ENCODE data around the gene NDUFA11.

The NDUFA11 gene

DNA sequence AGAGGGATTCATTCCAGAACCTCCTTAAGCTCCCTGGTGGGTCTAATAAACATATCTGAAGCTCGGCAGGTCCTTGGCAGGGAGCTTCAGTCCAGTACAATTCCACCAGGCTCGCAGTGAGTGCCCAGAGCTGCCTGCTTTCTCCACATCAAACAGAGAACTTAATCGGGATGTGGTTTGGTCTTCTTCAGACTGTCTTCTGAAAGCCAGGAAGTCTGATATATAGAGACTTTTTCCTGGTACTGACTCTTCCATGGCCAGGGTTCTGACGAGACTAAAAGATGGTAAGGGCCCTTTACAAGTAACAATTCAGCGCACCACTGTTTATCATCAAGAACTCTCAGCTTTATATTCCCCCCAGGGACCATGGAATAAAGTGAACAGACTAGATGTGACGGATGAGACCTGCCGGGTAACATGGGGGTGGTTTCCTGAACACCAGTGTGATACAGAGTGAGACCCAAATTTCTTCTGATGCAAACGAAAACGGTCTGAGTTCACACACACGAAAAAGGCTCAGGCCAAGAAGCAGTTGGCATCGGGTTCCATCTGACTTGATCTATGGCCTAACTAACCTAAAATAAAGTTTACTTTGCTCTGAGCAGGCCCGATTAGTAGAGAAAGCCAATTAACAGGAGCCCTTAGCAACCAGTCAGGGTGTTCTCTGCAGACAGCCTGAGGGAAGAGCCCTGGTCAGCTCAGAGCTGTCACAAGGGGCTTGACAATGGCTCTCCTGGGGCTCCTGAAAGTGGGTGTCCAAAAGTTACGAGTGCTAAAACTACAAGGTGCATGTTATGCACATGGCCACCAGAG lies 45.4 kb upstream of the NDUFA11 start:
- TF ChIP-seq, protein P1, sequence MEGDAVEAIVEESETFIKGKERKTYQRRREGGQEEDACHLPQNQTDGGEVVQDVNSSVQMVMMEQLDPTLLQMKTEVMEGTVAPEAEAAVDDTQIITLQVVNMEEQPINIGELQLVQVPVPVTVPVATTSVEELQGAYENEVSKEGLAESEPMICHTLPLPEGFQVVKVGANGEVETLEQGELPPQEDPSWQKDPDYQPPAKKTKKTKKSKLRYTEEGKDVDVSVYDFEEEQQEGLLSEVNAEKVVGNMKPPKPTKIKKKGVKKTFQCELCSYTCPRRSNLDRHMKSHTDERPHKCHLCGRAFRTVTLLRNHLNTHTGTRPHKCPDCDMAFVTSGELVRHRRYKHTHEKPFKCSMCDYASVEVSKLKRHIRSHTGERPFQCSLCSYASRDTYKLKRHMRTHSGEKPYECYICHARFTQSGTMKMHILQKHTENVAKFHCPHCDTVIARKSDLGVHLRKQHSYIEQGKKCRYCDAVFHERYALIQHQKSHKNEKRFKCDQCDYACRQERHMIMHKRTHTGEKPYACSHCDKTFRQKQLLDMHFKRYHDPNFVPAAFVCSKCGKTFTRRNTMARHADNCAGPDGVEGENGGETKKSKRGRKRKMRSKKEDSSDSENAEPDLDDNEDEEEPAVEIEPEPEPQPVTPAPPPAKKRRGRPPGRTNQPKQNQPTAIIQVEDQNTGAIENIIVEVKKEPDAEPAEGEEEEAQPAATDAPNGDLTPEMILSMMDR (IDR thresholded peaks at IDR 0.05), result no peak
- no peak for TF ChIP-seq ZFX (IDR thresholded peaks at IDR 0.05; ENCODE audit: borderline replicate concordance)
- H3K27ac ChIP-seq, result no peak overlapping the region

DNA sequence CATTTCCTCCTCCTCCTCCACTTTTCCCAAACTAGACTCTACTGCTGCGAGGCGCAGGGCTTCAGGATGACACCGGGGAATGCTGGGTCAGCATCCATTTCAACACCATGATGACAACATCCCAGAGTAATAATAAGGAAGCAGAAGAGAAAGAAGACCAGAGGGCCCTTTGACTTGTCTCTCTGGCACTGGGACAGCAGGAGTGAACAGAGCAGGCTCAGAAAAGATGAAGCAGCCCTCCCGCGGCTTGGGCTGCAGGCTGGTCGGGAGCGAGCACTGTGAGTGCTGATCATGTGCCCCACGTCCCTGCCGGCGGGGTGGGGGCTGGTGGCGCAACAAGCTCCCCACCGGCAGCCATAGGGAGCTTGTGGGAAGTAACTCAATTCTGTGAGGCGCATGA lies 43.8 kb upstream of the NDUFA11 start:
- TF ChIP-seq, protein P1 (IDR thresholded peaks at IDR 0.05), result no peak
- TF ChIP-seq ZFX (IDR thresholded peaks at IDR 0.05; ENCODE audit: borderline replicate concordance), result no peak
- H3K27ac ChIP-seq, result no peak overlapping the region

DNA sequence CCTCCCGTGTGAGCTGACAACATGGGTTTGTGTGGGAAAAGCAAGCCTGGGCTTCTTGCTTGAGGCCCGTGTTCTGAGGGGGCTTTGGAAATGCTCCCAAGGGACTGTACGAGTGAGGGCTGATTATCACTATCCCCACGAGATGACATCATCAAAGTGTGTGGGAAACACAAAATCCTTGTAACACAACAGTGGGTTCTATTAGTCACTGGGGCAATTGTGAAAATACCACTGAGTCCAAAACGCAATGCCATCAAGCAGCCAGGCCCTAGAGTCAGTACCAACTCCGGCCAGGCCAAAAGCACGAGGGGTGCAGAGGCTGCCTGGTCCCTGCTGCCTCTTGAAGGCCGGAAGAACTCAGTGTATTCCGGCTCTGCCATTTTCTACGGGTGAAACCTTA lies 40.0 kb upstream of the NDUFA11 start:
- TF ChIP-seq ZFX (IDR thresholded peaks at IDR 0.05; ENCODE audit: borderline replicate concordance), result no peak
- no peak overlapping the region for H3K27ac ChIP-seq

DNA sequence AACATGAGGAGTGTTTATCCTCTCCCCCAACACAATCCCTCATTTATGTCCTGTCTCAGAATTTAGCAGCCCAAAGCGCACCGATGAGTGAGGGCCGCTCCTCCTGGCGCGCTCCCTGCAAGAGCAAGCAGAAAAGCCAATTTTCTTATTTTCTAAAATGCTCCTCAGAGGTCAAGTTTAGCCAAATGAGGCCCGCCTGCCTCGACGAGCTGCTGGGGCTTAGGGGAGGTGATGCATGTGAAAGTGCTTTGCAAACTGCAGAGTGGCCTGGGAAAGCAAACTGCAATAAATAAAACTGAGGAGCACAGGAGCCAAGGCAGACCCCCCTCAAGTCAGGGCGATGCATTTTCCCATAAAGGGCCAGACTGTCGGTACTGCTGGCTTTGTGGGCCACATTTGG lies 39.5 kb upstream of the NDUFA11 start:
- TF ChIP-seq, protein P1 (IDR thresholded peaks at IDR 0.05), result no peak
- TF ChIP-seq ZFX (IDR thresholded peaks at IDR 0.05; ENCODE audit: borderline replicate concordance), result no peak
- H3K27ac ChIP-seq, result no peak overlapping the region

DNA sequence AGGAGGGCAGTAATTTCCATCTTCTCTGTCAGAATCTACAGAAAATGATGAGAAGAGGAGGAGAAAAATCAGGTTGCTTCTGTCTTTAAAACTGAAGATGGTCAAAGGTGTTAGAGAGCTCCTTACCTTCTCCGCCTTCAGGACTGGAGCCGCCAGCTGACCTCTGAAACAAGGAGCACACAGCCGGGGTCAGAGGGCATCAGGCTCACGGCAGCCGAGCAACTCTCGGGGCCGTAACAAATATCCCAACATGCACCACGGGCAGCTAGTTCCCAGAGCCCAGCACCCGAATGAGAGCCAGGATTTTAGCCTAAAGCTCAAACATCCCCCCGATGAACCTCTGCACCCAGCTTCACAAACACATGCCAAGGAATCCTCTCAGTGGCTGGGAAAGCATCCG lies 38.1 kb upstream of the NDUFA11 start:
- H3K27ac ChIP-seq, result no peak overlapping the region
- no peak for TF ChIP-seq ZFX (IDR thresholded peaks at IDR 0.05; ENCODE audit: borderline replicate concordance)
- TF ChIP-seq, protein P1 (IDR thresholded peaks at IDR 0.05), result no peak

DNA sequence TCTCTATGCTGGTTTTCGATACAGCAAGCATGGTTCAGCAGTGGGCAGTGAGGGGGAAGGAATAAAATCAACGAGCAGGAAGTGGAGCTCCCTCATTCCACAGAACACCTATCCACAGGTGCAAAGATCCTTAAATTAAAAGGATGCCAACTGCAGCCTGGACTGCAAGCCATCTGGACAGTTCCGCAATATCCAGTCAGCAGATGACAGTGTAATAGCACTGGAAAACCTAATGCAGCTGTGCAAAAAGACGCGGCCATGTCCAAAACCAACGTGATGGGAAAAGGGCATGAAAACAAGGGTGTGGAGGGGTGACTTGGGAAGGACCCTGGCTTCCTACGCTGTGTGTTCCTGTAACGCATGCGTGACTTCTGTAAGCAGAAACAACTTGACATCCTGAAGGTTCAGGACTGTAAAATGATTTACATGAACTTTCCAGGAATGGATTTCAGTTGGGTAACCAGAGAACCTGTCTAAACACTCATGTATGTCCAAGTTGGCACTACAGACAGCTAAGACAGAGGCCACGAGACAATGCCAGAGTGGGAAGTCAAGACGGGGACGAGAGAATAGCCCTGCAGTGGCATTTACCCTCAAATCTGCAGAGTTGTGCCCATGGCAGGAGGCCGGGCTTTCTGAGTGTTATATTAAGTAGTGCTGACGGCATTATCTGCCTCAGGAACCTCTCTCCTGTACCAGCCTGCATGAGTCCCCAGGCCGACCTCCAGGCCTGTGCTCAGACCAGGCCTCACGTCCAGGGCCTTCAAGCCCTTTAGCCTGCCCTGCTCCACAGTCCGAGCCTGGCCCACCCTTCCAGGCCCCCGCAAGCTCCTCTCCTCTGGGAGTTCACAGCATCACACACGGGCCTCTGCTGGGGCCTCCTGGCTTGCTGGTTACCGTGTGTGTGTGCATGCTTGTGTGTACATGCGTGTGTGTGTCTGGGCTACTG lies 36.9 kb upstream of the NDUFA11 start:
- no peak overlapping the region for H3K27ac ChIP-seq
- TF ChIP-seq, protein P1 (IDR thresholded peaks at IDR 0.05), result no peak
- no peak for TF ChIP-seq ZFX (IDR thresholded peaks at IDR 0.05; ENCODE audit: borderline replicate concordance)

DNA sequence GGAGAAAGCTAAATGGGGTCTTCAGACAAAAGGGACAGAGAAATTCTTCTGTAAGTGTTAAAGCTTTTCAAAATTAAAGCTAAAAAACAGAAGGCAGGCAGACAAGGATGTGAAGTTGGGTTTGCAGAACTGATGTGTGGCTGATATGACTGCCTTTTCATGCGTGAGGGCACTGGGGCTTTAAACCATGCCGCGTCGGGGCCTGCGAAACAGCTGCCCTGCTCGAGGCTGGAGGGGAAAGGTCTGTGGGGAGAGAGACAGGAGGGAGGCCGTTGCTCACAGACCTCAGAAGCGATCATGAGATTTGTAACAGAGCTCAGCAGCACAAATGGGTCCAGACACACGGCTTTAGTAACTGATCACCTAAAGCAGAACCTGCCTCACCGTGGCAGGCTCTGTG lies 34.0 kb upstream of the NDUFA11 start:
- TF ChIP-seq, protein P1 (IDR thresholded peaks at IDR 0.05), result no peak
- no peak overlapping the region for H3K27ac ChIP-seq
